HL-60/S4 treated with phorbol 12-myristate 13-acetate at 8.2 ng/mL for 4 days and 3 days (cell line): ENCODE results near the gene MCTP2.

Experiments
- in situ Hi-C: fragments of 300-500 bp; cut with MboI; formaldehyde crosslinking; loops from 2 replicates; pipeline ENCODE4 v1.15.0; 2022; ENCODE audit warnings: low sequenced_read_pairs

The MCTP2 gene

DNA sequence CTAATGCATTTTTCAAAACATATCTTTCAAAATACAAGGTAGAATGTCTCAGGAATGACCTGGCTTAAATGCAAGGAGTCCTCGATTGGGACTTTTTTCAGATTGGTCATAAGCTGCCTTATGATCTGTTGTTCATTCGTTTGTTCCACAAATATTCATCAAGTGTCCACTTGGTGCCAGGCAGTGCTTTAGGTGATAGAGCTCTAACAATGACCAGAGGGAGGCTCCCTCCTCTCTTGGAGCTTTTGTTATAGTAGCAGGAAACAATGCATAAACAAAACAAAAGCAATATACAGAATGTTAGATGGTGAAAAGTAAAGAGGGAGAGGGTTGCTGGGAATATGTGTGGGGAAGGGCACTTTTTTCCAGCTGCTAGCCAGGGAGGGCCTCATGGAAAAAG lies 156.1 kb downstream of the MCTP2 start:
- in situ Hi-C loops = no loop called here

DNA sequence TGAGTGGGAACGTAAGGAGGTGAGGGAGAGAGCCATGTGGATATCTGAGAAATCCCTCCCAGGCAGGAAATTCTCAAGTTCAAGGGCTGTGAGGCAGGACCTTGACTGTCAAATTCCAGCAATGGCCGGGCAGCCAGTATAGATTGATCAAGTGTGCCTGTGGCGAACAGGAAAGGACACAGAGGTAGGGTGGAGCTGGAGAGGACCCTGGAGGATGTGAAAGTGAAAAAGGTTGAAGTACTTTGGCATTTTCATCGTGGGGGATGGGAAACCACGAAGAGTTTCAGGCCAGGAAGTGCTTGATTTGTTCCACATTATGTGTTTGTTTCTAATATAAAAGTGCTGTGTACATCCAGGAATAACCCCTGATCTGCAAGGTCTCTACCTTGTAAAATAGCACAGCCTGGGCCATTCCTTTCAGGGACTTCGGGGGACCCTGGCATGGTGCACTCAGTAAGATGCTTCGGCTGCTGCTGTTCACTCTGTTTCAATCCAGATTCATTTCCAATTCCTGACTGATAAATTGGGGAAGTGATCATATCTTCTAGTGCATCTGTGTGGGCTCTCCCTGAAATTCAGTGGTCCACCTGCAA lies 156.6 kb downstream of the MCTP2 start:
- in situ Hi-C loops = no loop called here

DNA sequence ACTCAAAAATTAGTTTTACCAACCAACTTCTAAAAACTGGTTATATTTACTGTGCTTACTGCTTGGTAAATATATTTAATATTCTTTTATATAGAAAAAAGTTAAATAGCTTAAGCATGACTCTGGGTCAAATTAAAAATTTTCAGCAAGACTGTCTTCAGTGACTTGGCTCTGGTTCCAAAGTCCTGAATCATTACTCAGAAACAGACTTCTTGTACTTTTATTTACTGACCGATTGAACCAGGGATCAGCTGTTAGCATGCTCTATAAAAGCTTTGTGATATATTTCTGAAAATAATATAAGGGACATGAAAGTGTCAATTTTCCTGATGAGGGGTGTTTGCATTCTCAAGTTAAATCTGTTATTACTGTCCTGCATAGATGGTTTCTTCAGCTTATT lies 164.3 kb downstream of the MCTP2 start:
- in situ Hi-C loops = no loop called here

DNA sequence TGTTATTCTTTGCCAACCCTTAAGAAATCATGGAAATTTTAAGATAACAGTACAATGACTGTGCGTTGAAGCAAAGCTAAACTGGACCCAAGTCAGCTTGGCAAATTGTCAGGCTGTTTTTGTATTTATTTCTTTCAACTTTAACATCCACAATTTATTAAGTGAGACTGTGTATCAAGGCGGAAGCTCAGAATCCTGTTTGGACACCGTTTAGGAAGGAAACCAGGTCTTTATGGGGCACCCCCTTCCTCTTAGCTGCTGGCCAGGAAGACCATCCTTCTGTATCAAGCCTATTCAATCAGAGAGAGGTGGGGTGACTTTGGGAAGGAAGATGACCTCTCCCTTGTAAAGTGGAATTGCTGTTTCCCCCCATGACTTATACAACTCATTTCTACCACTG lies 166.0 kb downstream of the MCTP2 start:
- in situ Hi-C loops = no loop called here

DNA sequence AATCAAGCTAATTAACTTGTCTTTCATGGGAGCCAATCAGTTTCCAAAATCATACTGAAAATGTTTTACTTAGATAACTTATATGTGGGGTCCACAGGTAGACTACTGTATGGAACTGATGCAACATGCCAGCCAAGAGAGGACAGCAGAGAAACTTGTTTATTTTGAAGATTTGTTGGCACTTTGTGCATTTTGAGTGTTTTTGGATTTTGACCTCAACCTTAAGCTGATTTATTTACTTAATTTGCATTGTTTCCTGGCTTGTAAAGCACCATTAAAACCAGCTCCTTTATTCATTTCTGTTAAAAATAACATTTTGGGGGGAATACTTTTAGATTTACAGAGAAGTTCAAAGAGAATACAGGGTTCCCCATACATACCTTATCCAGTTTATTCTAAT lies 166.6 kb downstream of the MCTP2 start:
- in situ Hi-C loops = no loop called here

DNA sequence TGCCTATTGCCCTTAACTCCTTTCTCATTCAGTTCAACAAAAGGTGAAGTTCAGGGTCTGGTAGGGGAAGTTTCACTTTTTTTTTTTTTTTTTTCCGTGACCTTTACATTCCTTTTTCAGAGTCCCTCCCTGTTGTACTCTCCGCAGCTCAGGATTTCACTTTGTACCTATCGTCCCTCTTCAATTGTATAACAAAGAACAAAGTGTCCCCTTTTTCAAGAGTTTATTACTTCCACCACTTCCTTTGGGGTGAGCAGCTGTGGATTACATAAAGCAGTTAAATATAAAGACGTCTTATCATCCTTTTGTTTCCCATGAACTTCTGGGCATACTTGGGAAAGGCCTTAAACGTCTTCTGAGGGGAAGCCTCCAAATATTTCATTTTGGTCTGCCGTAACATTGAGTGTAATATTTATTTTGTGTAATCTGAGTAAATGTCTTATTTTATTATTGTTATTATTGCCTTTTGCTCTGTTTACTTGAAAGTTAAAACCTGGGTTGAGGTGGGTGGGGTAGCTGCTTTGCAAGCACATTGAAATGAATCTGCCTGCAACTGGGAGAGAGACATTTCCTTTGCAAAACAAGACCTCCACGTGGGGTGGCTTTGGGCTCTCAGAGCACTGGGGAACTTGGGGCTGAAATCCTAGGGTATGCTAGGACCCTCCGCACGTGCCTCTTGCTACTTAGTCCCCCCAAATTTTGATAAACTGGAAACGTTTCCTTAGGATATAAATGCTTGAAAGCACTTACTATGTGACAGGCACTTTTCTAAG lies 169.4 kb downstream of the MCTP2 start:
- in situ Hi-C loops = no loop called here

DNA sequence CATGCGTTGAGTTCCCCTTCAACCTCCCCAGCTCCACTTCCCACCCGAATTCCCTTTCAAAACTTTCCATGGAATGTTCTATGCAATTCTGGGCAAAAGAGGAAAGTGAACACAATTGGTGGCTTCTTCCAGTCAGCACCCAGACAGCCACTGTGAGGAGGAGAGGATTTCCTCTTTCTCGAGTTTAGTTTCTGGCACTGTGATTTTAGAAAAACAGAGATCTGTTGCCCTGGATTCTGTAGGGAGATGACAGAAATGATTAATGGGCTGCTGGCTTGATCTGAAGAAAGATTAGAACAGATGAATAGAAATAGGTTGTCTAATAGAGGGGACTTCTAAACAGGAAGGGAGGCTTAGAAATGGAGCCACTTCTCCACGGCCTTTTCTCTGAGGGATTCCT lies 172.0 kb downstream of the MCTP2 start:
- in situ Hi-C loops = no loop called here

DNA sequence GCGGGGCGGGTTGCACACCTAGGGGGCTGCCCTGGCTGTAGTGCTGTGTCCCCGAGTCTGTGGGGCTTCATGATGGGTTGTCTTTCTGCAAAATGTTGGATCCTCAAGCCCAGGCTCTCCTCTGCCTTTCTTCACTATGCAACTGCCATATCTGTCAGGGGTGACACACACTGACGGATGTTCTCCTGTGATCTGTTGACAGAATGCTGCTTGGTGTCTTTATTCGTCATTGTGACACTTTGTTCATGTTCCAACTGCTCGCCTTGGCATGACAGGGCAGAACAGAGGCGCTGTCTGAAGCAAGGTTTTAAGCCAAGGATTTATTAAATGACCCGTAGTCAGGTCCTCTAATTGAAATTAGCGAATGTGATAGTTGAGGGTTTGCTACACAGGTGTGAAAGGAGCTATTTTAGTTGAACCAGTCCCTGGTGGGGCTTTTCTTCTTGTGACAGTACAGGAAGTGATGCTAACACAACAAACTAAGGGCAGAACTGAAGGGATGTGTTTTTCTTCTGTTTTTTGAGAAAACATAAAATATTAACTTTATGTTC lies 173.4 kb downstream of the MCTP2 start:
- in situ Hi-C loops = no loop called here

DNA sequence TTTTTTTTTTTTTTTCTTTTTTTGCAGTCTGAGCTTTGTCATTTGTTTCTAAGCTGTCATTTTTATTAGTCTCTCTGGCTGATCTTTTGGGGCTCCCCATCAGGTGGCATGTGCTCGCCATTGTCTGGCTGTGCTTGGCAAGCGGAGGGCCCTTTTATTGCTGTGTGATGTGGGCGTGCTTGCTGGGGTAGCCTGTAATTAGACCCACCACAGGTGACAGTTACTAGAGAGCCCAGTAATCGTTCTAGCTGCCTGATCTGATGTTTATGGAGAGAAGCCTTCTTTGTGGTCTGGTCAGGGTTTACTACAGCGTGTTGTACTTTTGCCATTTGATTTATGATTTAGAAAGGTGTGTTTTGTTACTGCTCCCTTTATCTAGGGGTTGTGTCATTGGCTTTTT lies 179.9 kb downstream of the MCTP2 start:
- in situ Hi-C loops = no loop called here

DNA sequence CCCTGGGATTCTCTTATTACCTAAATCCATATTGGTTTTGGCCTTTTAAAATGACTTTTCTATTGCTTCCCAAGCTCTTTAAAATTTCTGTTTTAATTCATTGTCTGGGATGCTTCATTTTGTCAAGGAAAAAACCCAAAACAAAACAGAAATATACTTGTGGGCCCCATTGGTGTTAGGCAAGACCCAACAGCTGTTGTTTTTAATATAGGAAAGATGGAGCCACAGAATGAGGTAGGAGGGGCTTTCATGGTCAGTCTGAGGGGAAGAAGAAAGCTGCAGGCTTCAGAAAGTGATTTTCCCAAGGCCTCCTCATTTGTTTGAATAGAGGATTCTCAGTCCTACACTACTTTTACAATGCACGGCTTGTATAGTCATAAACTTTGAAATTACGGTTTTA lies 180.5 kb downstream of the MCTP2 start:
- in situ Hi-C loops = no loop called here

DNA sequence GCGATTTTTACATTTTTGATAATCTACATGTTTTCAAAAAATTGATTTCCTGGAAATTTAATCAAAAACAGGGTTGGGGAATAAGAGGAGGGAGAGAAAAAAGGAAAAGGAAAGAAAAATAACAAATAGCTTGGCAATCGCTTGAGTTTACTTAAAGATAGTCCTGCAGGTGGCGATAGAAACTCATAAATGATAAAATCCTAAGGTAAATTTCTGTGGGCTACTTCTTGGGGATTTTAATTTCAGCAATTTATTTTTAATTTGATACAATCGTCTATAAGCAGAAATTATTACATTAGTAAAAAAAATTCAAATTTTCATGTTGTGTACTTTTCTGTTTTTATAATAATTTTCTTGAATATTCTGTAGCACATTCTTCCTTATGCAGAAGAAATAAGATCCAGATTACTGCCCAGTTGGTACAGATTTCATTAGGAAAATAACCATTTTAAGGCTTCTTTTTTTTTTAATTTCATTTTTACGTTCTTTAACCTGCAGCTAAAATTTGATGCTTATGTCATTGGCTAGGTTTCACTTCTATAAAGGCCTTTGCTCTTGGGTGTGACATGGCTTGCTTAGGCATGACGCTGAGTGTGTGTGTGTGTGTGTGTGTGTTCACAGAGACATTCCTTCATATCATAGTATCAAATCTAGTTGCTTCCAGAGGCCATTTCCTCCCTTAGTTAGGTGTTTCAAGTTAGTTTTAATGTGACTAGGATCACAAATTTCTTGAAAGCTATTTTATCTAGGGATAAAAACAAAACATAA lies 181.8 kb downstream of the MCTP2 start:
- in situ Hi-C loops = no loop called here

DNA sequence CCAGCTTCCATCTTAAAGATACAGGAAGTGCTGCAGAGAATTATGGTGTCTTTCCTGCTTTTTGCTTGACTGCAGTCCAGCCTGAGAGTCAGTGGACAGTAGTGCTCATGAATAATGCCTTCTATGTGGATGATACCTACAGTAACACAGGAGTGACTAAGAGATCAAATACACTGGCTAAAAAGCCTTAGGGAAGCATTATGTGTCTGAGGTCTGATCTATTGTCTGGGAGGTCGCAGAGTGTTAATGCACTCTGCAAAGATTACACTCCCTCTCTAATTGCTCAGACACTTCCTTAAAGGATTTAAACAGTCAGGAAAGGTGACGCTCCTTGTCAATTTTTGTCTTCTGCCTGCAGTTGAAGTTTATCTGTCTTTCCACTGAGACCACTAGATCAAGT lies 183.6 kb downstream of the MCTP2 start:
- in situ Hi-C loops = no loop called here

DNA sequence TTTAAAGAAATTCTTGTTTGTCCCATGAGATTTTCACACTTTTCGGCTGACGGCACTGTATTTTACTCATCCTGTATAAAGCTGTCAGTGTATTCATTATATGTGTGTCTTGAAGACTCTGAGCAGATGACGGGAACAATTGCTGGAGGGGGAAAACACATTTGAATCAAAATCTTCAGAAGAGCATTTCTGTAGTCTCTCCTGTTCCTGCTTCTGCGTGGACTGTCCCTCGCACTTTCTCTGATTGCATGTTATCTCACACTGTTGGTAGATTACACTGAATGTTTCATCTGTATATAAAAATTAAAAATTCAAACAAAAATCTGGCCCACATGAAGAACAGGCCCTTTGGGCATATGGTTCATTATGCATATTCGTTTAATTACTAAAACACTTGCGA lies 184.9 kb downstream of the MCTP2 start:
- in situ Hi-C loops = no loop called here

DNA sequence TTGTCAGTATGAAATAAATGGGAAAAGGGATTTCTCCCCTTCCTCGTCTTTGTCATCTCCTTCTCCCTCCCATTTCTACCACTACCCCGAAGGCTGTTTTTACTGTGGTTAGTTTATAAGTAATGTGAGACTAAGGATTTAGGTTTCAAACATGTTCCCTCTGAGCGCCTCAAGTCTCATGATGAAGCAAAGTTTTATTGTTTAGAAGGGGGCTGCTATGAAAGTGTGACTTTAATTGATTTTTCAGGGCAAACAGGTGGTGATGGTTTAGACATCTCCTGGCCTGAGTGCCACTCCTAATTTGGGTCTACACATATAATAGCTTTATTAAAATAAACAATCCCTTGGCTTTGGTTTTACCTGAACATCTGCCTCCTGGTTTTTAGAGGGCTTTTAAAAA lies 185.5 kb downstream of the MCTP2 start:
- in situ Hi-C loops = no loop called here

DNA sequence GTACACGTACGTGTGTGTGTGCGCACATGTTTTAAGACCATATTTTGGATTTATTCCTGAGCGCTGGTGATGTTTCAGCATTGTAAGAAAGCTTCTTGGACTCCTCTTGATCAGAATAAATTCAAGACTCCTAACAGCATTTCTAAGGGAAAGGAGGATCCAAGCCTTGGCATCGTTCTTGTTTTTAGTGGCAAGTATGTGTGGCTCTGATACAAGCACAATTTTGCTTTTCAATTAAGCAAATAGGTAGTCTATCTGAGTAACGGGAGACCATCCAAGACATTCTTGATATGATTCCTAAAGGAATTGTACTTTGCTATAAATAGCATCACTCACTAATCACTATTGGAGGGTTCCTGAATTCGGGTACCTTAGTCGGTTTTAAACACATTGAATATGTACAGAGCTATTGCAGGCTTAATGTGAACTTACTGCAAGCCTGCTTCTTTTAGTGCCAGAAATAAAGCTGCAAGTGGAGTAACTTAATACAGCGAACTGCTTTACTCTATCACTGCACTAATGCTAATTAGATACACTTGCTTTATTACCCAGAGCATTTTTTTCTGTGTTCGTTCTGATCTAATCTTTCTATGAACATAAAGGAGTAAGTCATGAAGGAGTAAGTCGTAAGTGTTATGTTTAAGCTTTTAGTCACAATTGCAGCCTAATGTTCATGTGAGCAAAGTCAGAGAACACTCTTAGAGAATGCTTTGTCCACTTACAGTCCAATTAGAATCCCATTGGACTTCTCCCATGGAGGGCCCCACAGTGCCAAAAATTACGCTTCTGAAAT lies 186.3 kb downstream of the MCTP2 start:
- in situ Hi-C loops = no loop called here

DNA sequence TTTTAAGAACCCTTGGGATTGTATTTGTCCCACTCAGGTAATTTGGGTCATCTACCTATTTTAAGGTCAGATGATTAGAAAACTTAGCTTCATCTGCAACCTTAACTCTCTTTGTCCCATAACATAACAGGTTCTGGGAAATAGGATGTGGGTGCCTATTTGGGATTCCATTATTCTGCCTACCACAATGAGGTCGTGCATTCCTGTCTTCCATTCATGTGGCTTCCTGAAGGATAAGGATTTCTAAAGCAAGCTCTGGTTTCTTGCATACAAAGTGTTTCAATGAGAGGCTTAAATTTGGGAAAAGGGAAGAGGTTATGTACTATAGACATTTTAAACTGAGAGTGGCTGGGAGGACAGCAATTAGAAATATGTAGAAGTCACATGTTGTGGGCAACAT lies 190.3 kb downstream of the MCTP2 start:
- in situ Hi-C loops = no loop called here

DNA sequence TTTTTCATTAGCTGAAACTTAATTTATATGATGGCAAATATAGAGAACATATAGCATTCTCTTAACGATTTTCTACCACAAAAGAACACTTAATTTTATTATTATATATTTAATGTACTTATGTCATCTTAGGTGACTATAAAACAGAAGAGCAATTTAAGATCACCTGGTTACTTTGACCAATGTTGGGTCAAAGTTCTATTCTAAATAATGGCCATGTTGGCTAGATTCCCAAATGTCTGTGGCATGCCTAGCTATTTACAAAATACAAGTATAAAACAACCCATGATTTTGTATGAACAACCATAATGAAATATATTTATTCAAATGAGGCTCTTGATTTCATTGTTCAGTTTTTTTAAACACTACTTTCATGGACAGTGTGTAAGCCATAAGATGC lies 200.9 kb downstream of the MCTP2 start:
- in situ Hi-C loops = no loop called here

DNA sequence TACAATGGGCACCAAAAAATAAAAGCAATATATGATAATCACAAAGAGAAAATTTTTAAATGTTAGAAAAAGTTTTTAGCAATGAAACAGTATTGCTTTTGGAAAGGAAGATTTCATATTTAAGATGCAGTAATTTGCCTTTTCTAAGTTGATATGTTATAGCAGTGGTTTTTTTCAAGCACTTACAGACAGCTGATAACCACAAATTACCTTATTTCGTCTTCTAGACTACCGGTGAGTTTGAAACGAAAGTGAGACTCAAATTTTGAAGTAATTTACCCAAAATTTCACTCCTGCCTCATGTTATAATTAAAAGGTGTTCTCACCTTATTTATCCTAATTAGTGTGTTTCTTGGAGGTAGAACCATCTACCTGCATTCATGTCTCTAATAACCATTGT lies 207.8 kb downstream of the MCTP2 start:
- in situ Hi-C loops = no loop called here

DNA sequence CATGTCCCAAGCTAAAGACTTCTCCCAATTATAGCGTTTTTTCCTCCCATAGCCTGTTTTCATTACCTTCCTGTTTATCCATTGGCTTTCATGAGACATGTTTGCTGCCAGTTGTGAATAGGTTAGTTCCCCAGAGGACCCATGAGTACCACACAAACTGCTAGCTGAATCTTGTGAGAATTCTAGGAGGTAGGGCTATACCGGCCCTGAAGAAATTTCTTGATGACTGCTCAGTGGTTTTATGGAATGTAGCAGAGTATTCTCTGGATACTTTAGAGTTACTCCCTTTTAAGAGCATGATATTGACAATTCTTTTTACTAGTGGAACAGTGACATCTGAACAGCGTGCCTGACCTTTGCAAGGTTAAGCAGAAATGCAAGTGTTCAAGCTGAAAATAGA lies 210.4 kb downstream of the MCTP2 start:
- in situ Hi-C loops = no loop called here

DNA sequence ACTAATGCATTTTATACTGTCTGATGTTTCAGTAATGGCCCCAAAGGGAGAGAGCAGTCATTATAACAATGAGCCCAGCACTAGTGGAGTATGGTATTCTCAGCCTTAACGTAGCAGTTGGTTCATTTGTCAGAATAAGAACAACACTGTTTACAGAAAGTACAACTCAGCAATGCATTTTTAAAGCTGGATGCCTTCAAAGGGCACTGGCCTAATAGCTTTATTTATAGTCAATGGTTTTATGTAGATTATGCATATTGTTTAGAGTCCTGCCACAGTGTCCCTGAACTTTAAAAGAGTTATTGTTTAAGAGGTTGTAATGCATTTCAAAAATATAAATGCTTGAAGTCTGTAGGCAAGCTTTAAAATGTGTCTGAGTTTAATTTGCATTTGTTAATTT lies 211.1 kb downstream of the MCTP2 start:
- in situ Hi-C loops = no loop called here

DNA sequence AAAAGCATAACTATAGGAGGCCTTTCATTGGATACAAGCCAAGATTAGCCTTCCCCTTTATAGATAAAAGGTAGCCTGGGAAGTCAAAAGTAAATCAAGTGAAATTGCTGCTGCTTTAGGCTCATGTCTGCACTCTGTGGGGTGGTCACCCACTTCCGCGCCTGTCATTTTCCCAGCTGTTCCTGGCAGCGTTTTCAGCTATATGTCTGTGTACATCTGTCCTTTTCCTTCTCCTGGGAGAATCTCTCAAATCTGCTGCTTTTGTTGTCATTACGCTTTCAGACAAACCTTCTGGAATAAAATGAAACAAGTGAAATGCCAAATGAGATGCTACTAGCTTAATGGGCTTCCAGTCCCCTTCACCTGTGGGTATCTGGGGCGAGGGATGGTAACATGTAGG lies 211.8 kb downstream of the MCTP2 start:
- in situ Hi-C loops = no loop called here
